Activated naive CD8-positive, alpha-beta T cell treated with anti-CD3 and anti-CD28 coated beads for 36 hours (primary cell): Measurements from ENCODE around the gene CDH1. TPM values are rescaled to one million over a fixed set of nuclear protein-coding genes. Genes with fewer than 3 reads are reported as not detected.
"Not testable (repeated sequence)": the region's sequence is repeated elsewhere in the genome, so short reads cannot be mapped to it uniquely, and the experiment has no call there.

Experiments
- DNase-seq: peaks from one replicate; pipeline ENCODE4 v3.0.0; 2021
- H3K27ac Mint-ChIP-seq: one replicate; pipeline ENCODE4 v1.8.0; 2022; ENCODE audit warnings: mild to moderate bottlenecking, moderate library complexity, mixed read lengths
- H3K27me3 Mint-ChIP-seq: one replicate; pipeline ENCODE4 v1.8.0; 2022; ENCODE audit warnings: mild to moderate bottlenecking, mixed read lengths
- H3K36me3 Mint-ChIP-seq: one replicate; pipeline ENCODE4 v1.8.0; 2021; ENCODE audit warnings: mild to moderate bottlenecking, mixed read lengths
- H3K4me1 Mint-ChIP-seq: one replicate; pipeline ENCODE4 v1.8.0; 2021; ENCODE audit warnings: mixed read lengths
- H3K4me3 Mint-ChIP-seq: one replicate; pipeline ENCODE4 v1.8.0; 2022; ENCODE audit warnings: mild to moderate bottlenecking, moderate library complexity, mixed read lengths
- H3K9me3 Mint-ChIP-seq: one replicate; pipeline ENCODE4 v1.8.0; 2022; ENCODE audit warnings: mixed read lengths
- total RNA-seq, 2 experiments: library from RNA; stranded (reverse); gene quantifications; one replicate each; pipeline ENCODE4 v1.2.3, GENCODE V29; 2021

Gene CDH1
- total RNA-seq, 2 experiments from 2014 or later = 0.16 to 0.21 TPM

DNA sequence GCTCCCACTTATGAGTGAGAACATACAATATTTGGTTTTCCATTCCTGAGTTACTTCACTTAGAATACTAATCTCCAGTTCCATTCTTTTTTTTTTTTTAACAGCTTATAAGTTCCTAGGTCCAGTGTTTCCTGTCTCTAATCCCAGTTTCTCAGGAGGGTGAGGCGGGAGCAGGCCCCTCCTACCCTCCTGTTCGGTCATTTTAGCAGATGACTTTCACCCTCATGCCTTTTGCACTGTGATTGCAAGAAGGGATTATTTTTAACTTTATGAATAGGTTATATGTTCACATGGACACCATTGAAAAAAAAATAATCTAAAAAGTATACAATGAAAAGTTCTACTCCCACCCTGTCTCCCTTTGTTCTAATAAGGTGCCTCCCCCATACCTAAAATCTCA, 47.6 kb downstream of the CDH1 start:
- Mint-ChIP-seq H3K27ac (no peak overlapping the region), H3K27me3 (peaks cover 13% of the 10 kb centered on the region), H3K4me1 (peaks cover 7% of the 10 kb centered on the region), H3K9me3 (no peaks in the 10 kb centered on the region), H3K4me3 (no peak overlapping the region), H3K36me3 (no peaks in the 10 kb centered on the region)
- DNase-seq = no peak

- no peaks in the 10 kb centered on the region for H3K9me3 Mint-ChIP-seq
- no peaks in the 10 kb centered on the region for H3K36me3 Mint-ChIP-seq
Observed at GRCh38 chr16:68785715-68786114, 48.6 kb downstream of the CDH1 start.

GRCh38 chr16:68786685-68787418, 49.8 kb downstream of the CDH1 start:
- Mint-ChIP-seq H3K4me1 (peaks cover 5% of the 10 kb centered on the region), H3K4me3 (no peak overlapping the region), H3K27me3 (peaks cover 16% of the 10 kb centered on the region), H3K36me3 (no peaks in the 10 kb centered on the region), H3K9me3 (no peaks in the 10 kb centered on the region), H3K27ac (no peak overlapping the region)
- no peak for DNase-seq

More at GRCh38 chr16:68785715-68786114, 48.6 kb downstream of the CDH1 start:
- Mint-ChIP-seq H3K4me3 (no peak overlapping the region), H3K4me1 (peaks cover 7% of the 10 kb centered on the region), H3K27me3 (peaks cover 15% of the 10 kb centered on the region), H3K27ac (no peak overlapping the region)
- no peak for DNase-seq

GRCh38 chr16:68787419-68787807, 50.3 kb downstream of the CDH1 start:
- not testable (repeated sequence) for H3K4me1 Mint-ChIP-seq, H3K27ac Mint-ChIP-seq, DNase-seq, H3K4me3 Mint-ChIP-seq, H3K9me3 Mint-ChIP-seq, H3K36me3 Mint-ChIP-seq
- peaks cover 16% of the 10 kb centered on the region for H3K27me3 Mint-ChIP-seq

GRCh38 chr16:68790130-68790761, 53.2 kb downstream of the CDH1 start:
- H3K9me3 Mint-ChIP-seq = no peaks in the 10 kb centered on the region
- DNase-seq = no peak
- H3K4me3 Mint-ChIP-seq = no peak overlapping the region
- H3K27me3 Mint-ChIP-seq = peaks cover 6% of the 10 kb centered on the region
- H3K36me3 Mint-ChIP-seq = no peaks in the 10 kb centered on the region
- H3K27ac Mint-ChIP-seq = no peak overlapping the region
- no peaks in the 10 kb centered on the region for H3K4me1 Mint-ChIP-seq

GRCh38 chr16:68790944-68791343, 53.9 kb downstream of the CDH1 start:
- DNase-seq = no peak
- Mint-ChIP-seq H3K9me3 (no peaks in the 10 kb centered on the region), H3K4me3 (no peak overlapping the region), H3K27me3 (peaks cover 3% of the 10 kb centered on the region), H3K4me1 (no peaks in the 10 kb centered on the region), H3K36me3 (no peaks in the 10 kb centered on the region), H3K27ac (no peak overlapping the region)

DNA sequence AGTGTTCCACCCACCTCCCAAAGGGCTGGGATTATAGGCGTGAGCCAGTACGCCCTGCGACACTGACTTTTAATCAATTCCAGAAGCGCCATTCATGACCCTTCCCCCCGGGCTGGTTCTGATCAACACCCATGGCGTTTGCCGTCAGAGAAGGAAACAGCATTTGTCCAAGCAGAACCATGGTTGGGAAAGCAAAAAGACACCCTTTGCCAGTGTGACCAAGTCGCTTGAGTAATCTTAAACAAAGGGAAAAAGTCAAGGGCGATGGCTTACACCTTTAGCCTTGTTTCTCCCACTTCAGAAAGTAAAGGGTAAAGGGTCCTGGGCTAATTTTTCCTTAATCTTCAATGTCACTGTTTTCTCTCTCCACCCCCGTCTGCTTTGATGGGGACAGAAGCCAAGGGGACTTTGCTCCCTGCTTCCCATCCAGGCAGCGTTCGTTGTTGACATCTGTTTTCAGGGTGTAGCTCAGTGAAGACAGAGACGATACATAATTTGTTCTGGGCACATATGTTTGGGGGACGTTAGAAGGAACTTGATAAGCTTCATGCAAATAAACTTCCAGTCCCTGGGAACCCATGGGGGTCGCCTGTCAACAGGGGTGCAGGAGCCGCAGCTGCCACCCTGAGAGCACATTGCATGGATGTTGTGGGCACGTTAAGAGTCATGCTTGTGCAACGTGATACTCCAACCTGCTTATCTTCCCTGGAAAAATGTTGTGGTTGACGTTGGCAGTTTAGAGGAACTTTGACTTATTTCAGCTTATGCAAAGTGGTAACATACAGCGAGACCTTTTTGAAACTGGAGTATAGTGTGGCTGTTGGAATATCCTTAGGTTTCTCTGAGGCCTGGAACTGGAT, 55.6 kb downstream of the CDH1 start:
- Mint-ChIP-seq H3K4me3 (no peak overlapping the region), H3K9me3 (no peaks in the 10 kb centered on the region), H3K27ac (no peak overlapping the region), H3K27me3 (peaks cover 3% of the 10 kb centered on the region), H3K4me1 (no peaks in the 10 kb centered on the region), H3K36me3 (no peaks in the 10 kb centered on the region)
- no peak for DNase-seq

DNA sequence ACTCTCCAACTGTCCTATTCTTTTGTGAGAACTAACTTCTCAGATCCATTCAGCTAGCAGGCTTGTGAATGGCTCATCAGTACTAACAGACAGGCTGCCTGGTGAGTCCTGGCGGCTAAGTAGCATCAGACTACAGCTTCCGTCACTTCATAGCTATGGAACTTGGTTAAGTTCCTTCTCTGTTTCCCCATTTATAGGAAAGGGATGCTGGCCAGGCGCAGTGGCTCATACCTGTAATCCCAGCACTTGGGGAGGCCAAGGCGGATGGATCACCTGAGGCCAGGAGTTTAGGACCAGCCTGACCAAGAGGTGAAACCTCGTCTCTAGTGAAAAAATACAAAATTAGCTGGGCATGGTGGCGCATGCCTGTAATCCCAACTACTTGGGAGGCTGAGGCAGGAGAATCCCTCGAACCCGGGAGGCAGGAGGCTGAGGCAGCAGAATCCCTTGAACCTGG, 56.3 kb downstream of the CDH1 start:
- DNase-seq = no peak
- Mint-ChIP-seq H3K36me3 (no peaks in the 10 kb centered on the region), H3K27me3 (peaks cover 3% of the 10 kb centered on the region), H3K4me3 (no peak overlapping the region), H3K9me3 (no peaks in the 10 kb centered on the region), H3K4me1 (no peaks in the 10 kb centered on the region), H3K27ac (no peak overlapping the region)

- DNase-seq = no peak
- Mint-ChIP-seq H3K9me3 (no peaks in the 10 kb centered on the region), H3K4me1 (no peaks in the 10 kb centered on the region), H3K4me3 (no peak overlapping the region), H3K27ac (no peak overlapping the region), H3K27me3 (no peaks in the 10 kb centered on the region), H3K36me3 (no peaks in the 10 kb centered on the region)
Observed at GRCh38 chr16:68798398-68798797, 61.3 kb downstream of the CDH1 start.

DNA sequence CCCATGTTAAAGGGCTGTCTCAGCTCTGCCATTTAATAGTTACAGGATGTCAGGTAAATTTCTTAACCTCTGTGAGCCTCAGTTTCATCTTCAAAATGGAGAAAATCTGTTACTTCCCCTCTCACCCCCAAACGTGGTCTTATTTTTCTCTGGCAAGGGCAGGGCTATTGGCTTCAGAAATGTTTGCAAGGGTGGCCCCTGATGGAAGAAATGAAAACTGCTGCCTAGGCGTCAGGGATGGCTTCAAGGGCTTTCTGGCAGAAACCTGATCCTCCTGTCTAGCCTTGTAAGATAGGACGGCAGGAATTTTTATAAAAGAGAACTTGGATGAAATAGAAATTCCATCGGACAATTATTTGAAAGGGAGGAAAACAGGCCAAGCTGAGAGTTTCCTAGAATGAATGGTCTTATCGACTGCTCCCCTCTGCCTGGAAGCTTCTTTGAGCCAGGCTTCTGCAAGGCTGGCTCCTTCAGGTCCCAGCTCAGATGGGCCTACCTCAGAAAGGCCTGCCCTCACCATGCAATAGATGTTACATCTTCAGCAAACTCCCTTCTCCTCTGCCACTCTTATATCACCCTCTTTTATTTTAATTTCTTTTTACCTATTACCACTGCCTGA, 63.3 kb downstream of the CDH1 start:
- H3K9me3 Mint-ChIP-seq = no peaks in the 10 kb centered on the region
- peak; percentile 32 for DNase-seq
- H3K27me3 Mint-ChIP-seq = no peaks in the 10 kb centered on the region
- no peaks in the 10 kb centered on the region for H3K36me3 Mint-ChIP-seq
- H3K4me1 Mint-ChIP-seq = no peaks in the 10 kb centered on the region
- H3K27ac Mint-ChIP-seq = no peak overlapping the region
- H3K4me3 Mint-ChIP-seq = no peak overlapping the region

- DNase-seq = no peak
- Mint-ChIP-seq H3K9me3 (no peaks in the 10 kb centered on the region), H3K36me3 (no peaks in the 10 kb centered on the region), H3K4me1 (no peaks in the 10 kb centered on the region), H3K27ac (no peak overlapping the region), H3K4me3 (no peak overlapping the region), H3K27me3 (no peaks in the 10 kb centered on the region)
Observed at GRCh38 chr16:68802190-68802589, 65.1 kb downstream of the CDH1 start.

GRCh38 chr16:68806422-68806821, 69.3 kb downstream of the CDH1 start:
- Mint-ChIP-seq H3K4me3 (no peak overlapping the region), H3K4me1 (no peaks in the 10 kb centered on the region), H3K9me3 (no peaks in the 10 kb centered on the region), H3K27me3 (no peaks in the 10 kb centered on the region), H3K27ac (no peak overlapping the region), H3K36me3 (no peaks in the 10 kb centered on the region)
- no peak for DNase-seq

GRCh38 chr16:68806981-68807380, 69.9 kb downstream of the CDH1 start:
- no peaks in the 10 kb centered on the region for H3K27me3 Mint-ChIP-seq
- DNase-seq = no peak
- H3K4me1 Mint-ChIP-seq = no peaks in the 10 kb centered on the region

GRCh38 chr16:68814516-68814915, 77.4 kb downstream of the CDH1 start:
- Mint-ChIP-seq H3K4me3 (no peak overlapping the region), H3K4me1 (peaks cover 2% of the 10 kb centered on the region), H3K27me3 (no peaks in the 10 kb centered on the region), H3K36me3 (no peaks in the 10 kb centered on the region), H3K9me3 (no peaks in the 10 kb centered on the region), H3K27ac (no peak overlapping the region)
- DNase-seq = no peak

More at GRCh38 chr16:68806981-68807380, 69.9 kb downstream of the CDH1 start:
- no peak overlapping the region for H3K27ac Mint-ChIP-seq
- no peaks in the 10 kb centered on the region for H3K9me3 Mint-ChIP-seq
- H3K4me3 Mint-ChIP-seq = no peak overlapping the region
- no peaks in the 10 kb centered on the region for H3K36me3 Mint-ChIP-seq
